Ovary (tissue), 3 donors: ENCODE results near the gene RNF180.

Experiments used
- EP300 ChIP-seq: sonication (generic); formaldehyde crosslinking; IDR thresholded peaks from one replicate; pipeline ENCODE4 v1.6.1; 2017; ENCODE audit warnings: antibody characterized with exemption
- POLR2A ChIP-seq: fragments of 450-650 bp; IDR thresholded peaks from one replicate; pipeline ENCODE4 v1.6.1; 2017; ENCODE audit warnings: antibody characterized with exemption, mild to moderate bottlenecking, moderate library complexity
- TF ChIP-seq, protein P1 (sequence below), 3 donors: fragments of 450-650 bp in 2 of 3; fragments of 200-600 bp in 1 of 3; IDR thresholded peaks; one replicate each; pipeline versions ENCODE4 v1.5.1 to v1.8.0; 2016 to 2022; ENCODE audit warnings: antibody characterized with exemption in 3 of 3, mild to moderate bottlenecking in 1 of 3
- donor health status: DM: no; HTN: no; CAD: no.

DNA sequence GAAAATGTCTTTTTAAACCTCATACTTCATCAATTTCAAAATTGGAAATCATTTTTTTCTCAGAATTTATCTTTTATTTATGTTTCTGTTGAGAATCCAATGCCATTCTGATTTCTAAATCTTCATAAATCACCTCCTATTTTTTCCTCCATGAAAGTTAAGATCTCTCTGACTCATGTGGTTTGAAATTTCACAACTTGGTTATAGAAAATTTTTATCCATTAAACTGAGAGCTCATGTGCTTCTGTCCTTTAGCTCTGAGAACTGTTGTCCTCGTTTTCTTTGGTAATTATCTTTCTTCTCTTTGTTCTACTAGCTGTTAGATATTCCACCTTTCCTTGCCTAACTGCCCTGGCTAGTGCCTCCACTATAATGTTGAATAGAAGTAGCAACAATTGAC is 1.5 kb upstream of the RNF180 start:
- TF ChIP-seq, protein P1, sequence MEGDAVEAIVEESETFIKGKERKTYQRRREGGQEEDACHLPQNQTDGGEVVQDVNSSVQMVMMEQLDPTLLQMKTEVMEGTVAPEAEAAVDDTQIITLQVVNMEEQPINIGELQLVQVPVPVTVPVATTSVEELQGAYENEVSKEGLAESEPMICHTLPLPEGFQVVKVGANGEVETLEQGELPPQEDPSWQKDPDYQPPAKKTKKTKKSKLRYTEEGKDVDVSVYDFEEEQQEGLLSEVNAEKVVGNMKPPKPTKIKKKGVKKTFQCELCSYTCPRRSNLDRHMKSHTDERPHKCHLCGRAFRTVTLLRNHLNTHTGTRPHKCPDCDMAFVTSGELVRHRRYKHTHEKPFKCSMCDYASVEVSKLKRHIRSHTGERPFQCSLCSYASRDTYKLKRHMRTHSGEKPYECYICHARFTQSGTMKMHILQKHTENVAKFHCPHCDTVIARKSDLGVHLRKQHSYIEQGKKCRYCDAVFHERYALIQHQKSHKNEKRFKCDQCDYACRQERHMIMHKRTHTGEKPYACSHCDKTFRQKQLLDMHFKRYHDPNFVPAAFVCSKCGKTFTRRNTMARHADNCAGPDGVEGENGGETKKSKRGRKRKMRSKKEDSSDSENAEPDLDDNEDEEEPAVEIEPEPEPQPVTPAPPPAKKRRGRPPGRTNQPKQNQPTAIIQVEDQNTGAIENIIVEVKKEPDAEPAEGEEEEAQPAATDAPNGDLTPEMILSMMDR (IDR thresholded peaks at IDR 0.05) = no peak
- no peak for TF ChIP-seq EP300
- no peak for TF ChIP-seq POLR2A
